ENCODE results near the gene PARP2.

DNA sequence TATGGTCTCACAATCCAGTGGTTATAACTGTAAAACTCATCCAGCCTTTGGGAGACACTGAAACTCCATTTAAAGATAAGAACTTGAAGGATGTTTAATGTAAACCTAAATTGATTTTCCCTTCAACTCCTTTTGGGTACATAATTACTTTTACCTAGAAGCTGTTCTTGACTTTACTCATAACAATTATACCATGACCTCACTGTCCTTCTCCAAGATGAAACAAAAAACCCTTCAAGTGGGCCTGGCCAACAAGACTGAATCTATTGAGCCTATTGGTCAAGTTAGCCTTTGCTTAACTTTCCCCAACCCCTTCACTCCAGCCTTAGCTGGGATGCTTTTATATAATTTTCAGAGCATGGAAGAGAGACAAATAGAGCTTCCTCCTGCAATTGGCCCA lies 22.5 kb downstream of the PARP2 start:
- TF ChIP-seq EZH2 (IDR thresholded peaks at IDR 0.05; ENCODE audit: low read length, unreplicated experiment): no peak
- TF ChIP-seq, protein P1, sequence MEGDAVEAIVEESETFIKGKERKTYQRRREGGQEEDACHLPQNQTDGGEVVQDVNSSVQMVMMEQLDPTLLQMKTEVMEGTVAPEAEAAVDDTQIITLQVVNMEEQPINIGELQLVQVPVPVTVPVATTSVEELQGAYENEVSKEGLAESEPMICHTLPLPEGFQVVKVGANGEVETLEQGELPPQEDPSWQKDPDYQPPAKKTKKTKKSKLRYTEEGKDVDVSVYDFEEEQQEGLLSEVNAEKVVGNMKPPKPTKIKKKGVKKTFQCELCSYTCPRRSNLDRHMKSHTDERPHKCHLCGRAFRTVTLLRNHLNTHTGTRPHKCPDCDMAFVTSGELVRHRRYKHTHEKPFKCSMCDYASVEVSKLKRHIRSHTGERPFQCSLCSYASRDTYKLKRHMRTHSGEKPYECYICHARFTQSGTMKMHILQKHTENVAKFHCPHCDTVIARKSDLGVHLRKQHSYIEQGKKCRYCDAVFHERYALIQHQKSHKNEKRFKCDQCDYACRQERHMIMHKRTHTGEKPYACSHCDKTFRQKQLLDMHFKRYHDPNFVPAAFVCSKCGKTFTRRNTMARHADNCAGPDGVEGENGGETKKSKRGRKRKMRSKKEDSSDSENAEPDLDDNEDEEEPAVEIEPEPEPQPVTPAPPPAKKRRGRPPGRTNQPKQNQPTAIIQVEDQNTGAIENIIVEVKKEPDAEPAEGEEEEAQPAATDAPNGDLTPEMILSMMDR (conservative IDR thresholded peaks at IDR 0.05; ENCODE audit: low read depth, low read length): no peak
- TF ChIP-seq EZH2phosphoT487 (IDR thresholded peaks at IDR 0.05; ENCODE audit: borderline replicate concordance, low read length): no peak

Data from PC-3 (cell line).